Femur (tissue), 1 donor: Measurements from ENCODE around the gene CALCOCO1.

Experiments
- DNase-seq: peaks from one replicate; pipeline ENCODE4 v3.0.0-alpha.2; 2017

Gene CALCOCO1

GRCh38 chr12:53659571-53659981 is 67.7 kb downstream of the CALCOCO1 start:
- DNase-seq: no peak

DNA sequence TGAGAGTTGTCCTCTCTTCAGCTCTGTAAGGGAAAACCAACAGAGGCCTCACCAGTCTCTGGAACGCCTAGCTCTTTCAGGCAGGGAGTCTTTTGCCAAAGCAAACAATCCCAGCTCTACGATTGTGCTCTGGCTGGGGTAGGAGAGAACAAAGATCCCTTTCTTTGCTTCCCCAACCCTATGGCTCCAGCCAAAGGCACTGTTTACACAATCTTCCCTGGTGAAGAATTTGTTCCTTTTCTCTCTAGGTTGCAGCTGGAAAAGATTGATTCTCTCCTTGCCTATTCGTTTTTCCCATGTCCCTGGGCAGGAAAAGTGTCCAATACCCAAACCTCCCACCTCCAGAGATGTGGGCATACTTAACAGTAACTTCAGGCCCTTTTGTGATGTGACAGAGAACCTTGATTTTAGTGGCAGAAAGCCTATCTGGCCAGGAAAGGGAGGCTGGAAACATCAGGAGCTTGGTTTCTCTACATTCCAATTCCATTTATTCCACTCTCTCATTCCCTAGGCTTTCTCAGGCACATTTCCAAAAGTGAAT is 68.2 kb downstream of the CALCOCO1 start:
- peak; percentile 87 for DNase-seq
